HepG2 (cell line): ENCODE results near the gene FNDC3B. TPM values are rescaled to one million over a fixed set of nuclear protein-coding genes. Genes with fewer than 3 reads are reported as not detected.

Source experiments
- ATAC-seq: fragments of 200-7000 bp; cut with Tn5 transposase; 3 replicates; pipeline ENCODE4 v1.9.1; 2020; ENCODE audit warnings: mild to moderate bottlenecking, moderate library complexity
- BruUV-seq: library from RNA; stranded (reverse); fragments of 400-500 nt; replicated peaks from 2 replicates; lab custom pipeline; 2021; lab: Mats Ljungman, UMichigan
- CTCF ChIA-PET: fragments of 300-600 bp; formaldehyde crosslinking; extraction: SDS; loops from one replicate; lab custom pipeline; 2021; ENCODE audit warnings: low total read pairs, inconsistent platforms, low intra/inter-chr PET ratio; lab: Yijun Ruan, JAX
- POLR2A ChIA-PET: fragments of 350-600 bp; sonication (Branson Sonifier 250); formaldehyde crosslinking; loops from one replicate; lab custom pipeline; 2020; ENCODE audit warnings: antibody characterized with exemption, inconsistent platforms; lab: Yijun Ruan, JAX
- DNase-seq: peaks from one replicate; pipeline ENCODE4 v3.0.0-alpha.2; 2015; ENCODE audit warnings: low spot score
- FAIRE-seq: peaks from 3 replicates; lab custom pipeline; 2011; peaks lifted over from hg19 to GRCh38; lab: Jason Lieb, UNC
- H2AFZ ChIP-seq: one replicate; pipeline ENCODE4 v1.6.1; 2011; ENCODE audit warnings: low read length, inconsistent platforms
- H3K27ac ChIP-seq: fragments of 300-600 bp; 3 replicates; pipeline ENCODE4 v1.8.0; 2011; ENCODE audit warnings: mixed run types, mild to moderate bottlenecking, mixed read lengths, low read length, inconsistent platforms; ENCODE audit not compliant: insufficient read depth; ENCODE audit errors: extremely low read length
- H3K27me3 ChIP-seq, 2 experiments: fragments of 200-600 bp in 1 of 2; 2 replicates in 1 of 2; 3 replicates in 1 of 2; pipeline versions ENCODE4 v1.6.0 to v1.8.0; 2011; ENCODE audit warnings: low read length in 2 of 2, mild to moderate bottlenecking in 2 of 2, moderate library complexity in 2 of 2, inconsistent platforms in 1 of 2; ENCODE audit not compliant: insufficient read depth in 2 of 2, control insufficient read depth in 1 of 2
- H3K36me3 ChIP-seq, 2 experiments: fragments of 200-600 bp in 1 of 2; replicated peaks in 1 of 2; 2 replicates in 1 of 2; 3 replicates in 1 of 2; pipeline versions ENCODE4 v1.5.1 to v1.8.0; 2011; ENCODE audit warnings: low read length in 2 of 2, inconsistent platforms in 1 of 2; ENCODE audit not compliant: insufficient read depth in 2 of 2, control insufficient read depth in 1 of 2
- H3K4me1 ChIP-seq: 2 replicates; pipeline ENCODE4 v1.5.1; 2012; ENCODE audit warnings: low read length, inconsistent platforms; ENCODE audit not compliant: insufficient read depth
- H3K4me2 ChIP-seq: 2 replicates; pipeline ENCODE4 v1.6.0; 2011; ENCODE audit warnings: low read depth, low read length, inconsistent platforms
- H3K4me3 ChIP-seq, 3 experiments: fragments of 200-600 bp in 1 of 3; sonication (generic), shearing (Covaris generic) in 1 of 3; replicated peaks in 1 of 3; 2 replicates each; pipeline ENCODE4 v1.5.1; 2011 to 2016; ENCODE audit warnings: low read length in 3 of 3, inconsistent platforms in 2 of 3, low read depth in 2 of 3, mild to moderate bottlenecking in 2 of 3, control low read depth in 1 of 3, mixed read lengths in 1 of 3; ENCODE audit not compliant: insufficient read depth in 1 of 3
- H3K79me2 ChIP-seq: one replicate; pipeline ENCODE4 v1.6.1; 2011; ENCODE audit warnings: low read length, inconsistent platforms; ENCODE audit not compliant: insufficient read depth
- H3K9ac ChIP-seq: 2 replicates; pipeline ENCODE4 v1.6.0; 2011; ENCODE audit warnings: mild to moderate bottlenecking, low read depth, low read length, inconsistent platforms; ENCODE audit not compliant: insufficient read depth
- H3K9me3 ChIP-seq: 2 replicates; pipeline ENCODE4 v1.5.1; 2012; ENCODE audit warnings: mild to moderate bottlenecking, low read length
- H4K20me1 ChIP-seq: 2 replicates; pipeline ENCODE4 v1.6.0; 2011; ENCODE audit warnings: inconsistent platforms, mild to moderate bottlenecking, low read length, moderate library complexity; ENCODE audit not compliant: insufficient read depth
- BCL6 ChIP-seq: IDR thresholded peaks from 2 replicates; pipeline ENCODE4 v1.6.1; 2016; ENCODE audit warnings: missing genetic modification reagents, missing compliant biosample characterization
- EP300 ChIP-seq, 3 experiments: sonication (generic) in 1 of 3; formaldehyde crosslinking in 1 of 3; IDR thresholded peaks; 2 replicates each; pipeline versions ENCODE4 v1.5.1 to v1.6.1; 2011 to 2020; ENCODE audit warnings: low read depth in 2 of 3, low read length in 2 of 3, borderline replicate concordance in 1 of 3, improper control_type of control experiment in 1 of 3, mild to moderate bottlenecking in 1 of 3, missing genetic modification reagents in 1 of 3, moderate library complexity in 1 of 3
- GATAD2A ChIP-seq: IDR thresholded peaks from 2 replicates; pipeline ENCODE4 v1.6.1; 2016
- HNF4A ChIP-seq: sonication (generic); formaldehyde crosslinking; IDR thresholded peaks from 2 replicates; pipeline ENCODE4 v1.4.0; 2020; ENCODE audit warnings: missing genetic modification reagents
- HNF4G ChIP-seq, 2 experiments: sonication (generic) in 1 of 2; formaldehyde crosslinking in 1 of 2; IDR thresholded peaks; 2 replicates each; pipeline versions ENCODE4 v1.4.0 to v1.6.1; 2011 to 2020; ENCODE audit warnings: borderline replicate concordance in 2 of 2, low read depth in 2 of 2, mild to moderate bottlenecking in 2 of 2, low read length in 1 of 2, missing genetic modification reagents in 1 of 2, moderate library complexity in 1 of 2
- KDM2A ChIP-seq: sonication (generic); formaldehyde crosslinking; IDR thresholded peaks from 2 replicates; pipeline ENCODE4 v1.4.0; 2020; ENCODE audit warnings: low read depth, missing genetic modification reagents, borderline replicate concordance
- PAF1 ChIP-seq: IDR thresholded peaks from 2 replicates; pipeline ENCODE4 v1.6.1; 2016; ENCODE audit warnings: missing genetic modification reagents, missing compliant biosample characterization
- RBM22 ChIP-seq: fragments of 200-400 bp; formaldehyde crosslinking; optimal IDR thresholded peaks from 2 replicates; pipeline ENCODE3; 2017; ENCODE audit warnings: mild to moderate bottlenecking, low read length, moderate library complexity
- TGIF2 ChIP-seq: IDR thresholded peaks from 2 replicates; pipeline ENCODE4 v1.6.1; 2016; ENCODE audit warnings: control low read depth, missing compliant biosample characterization
- TMF1 ChIP-seq: sonication (generic); formaldehyde crosslinking; IDR thresholded peaks from 2 replicates; pipeline ENCODE4 v1.8.1; 2022; ENCODE audit warnings: low read depth, missing genetic modification reagents
- ZBTB8A ChIP-seq: sonication (generic); formaldehyde crosslinking; IDR thresholded peaks from 2 replicates; pipeline ENCODE4 v1.4.0; 2020; ENCODE audit warnings: mild to moderate bottlenecking, low read depth, missing genetic modification reagents, borderline replicate concordance
- ZNF670 ChIP-seq: sonication (generic); formaldehyde crosslinking; IDR thresholded peaks from 2 replicates; pipeline ENCODE4 v1.8.0; 2022; ENCODE audit warnings: mild to moderate bottlenecking, missing genetic modification reagents, borderline replicate concordance
- ZZZ3 ChIP-seq: sonication (generic); formaldehyde crosslinking; IDR thresholded peaks from 2 replicates; pipeline ENCODE4 v1.4.0; 2020; ENCODE audit warnings: missing genetic modification reagents, mild to moderate bottlenecking, borderline replicate concordance
- WGBS: methylation state at CpG from one replicate; pipeline ENCODE4 v1.1.6; 2017; ENCODE audit warnings: low lambda C conversion rate; 5-methylcytosine and 5-hydroxymethylcytosine counted together
- in situ Hi-C: cut with HindIII; loops from 2 replicates; pipeline ENCODE4 v1.10.0; 2017; ENCODE audit warnings: low pct_unique_long_range_greater_than_20kb; ENCODE audit not compliant: extremely low pct_ligation_motif_present
- intact Hi-C: fragments of 100-400 bp; cut with micrococcal nuclease; formaldehyde crosslinking; loops from one replicate; pipeline ENCODE4 v1.10.0; 2022; ENCODE audit not compliant: unreplicated experiment
- polyA plus RNA-seq, 8 experiments: library from polyadenylated mRNA; depleted of rRNA in 3 of 8; stranded (reverse) in 7 of 8; unstranded in 1 of 8; fragments of >200 nt; fragmentation: Illumina TruSeq in 4 of 8; extraction: Trizol in 4 of 8; gene quantifications; 2 replicates each; pipeline versions ENCODE4 v1.2.1 to v1.2.3, GENCODE V29; 2011 to 2016; ENCODE audit warnings: low read depth in 4 of 8, missing spikeins in 1 of 8, mixed read lengths in 1 of 8; ENCODE audit not compliant: insufficient read depth in 1 of 8
- total RNA-seq, 5 experiments: library from RNA; depleted of rRNA; stranded (reverse); fragments of >200 nt; fragmentation: Illumina TruSeq; extraction: Trizol; gene quantifications; 2 replicates each; pipeline ENCODE4 v1.2.3, GENCODE V29; 2016; ENCODE audit warnings: low read depth in 1 of 5
- TF ChIP-seq, protein P1 (sequence below): IDR thresholded peaks from 2 replicates; pipeline ENCODE4 v1.6.1; 2016; ENCODE audit warnings: mild to moderate bottlenecking
- TF ChIP-seq, protein P2 (sequence below): sonication (generic); formaldehyde crosslinking; IDR thresholded peaks from 2 replicates; pipeline ENCODE4 v1.4.0; 2020; ENCODE audit warnings: mild to moderate bottlenecking, low read depth, missing genetic modification reagents
- TF ChIP-seq, protein P3 (sequence below): sonication (generic); formaldehyde crosslinking; IDR thresholded peaks from 2 replicates; pipeline ENCODE4 v1.4.0; 2020; ENCODE audit warnings: missing genetic modification reagents

The FNDC3B gene
- total and polyA plus RNA-seq, 2 of the 13 experiments (the other 11 are each of a cell fraction or from before 2014, with no cell fraction given): 74.8 to 103 TPM

DNA sequence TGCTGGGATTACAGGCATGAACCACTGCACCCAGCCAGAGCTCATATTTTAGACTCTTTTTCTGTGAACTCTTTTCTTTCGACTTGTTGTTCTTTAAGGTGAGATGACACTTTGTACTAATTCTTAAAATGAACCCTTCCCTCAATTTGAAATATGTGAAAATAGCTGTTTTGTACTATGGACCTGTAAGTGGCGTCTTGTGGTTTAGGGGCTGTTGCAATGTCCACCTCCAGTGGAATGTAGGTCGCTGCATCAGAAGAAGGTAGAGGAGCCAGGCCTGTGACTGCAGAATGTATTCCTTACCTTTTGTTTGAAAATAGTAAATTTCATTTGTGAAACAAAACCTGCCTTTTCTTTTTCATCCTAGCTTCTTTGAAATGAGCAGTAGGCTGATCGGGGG lies 38.9 kb downstream of the FNDC3B start (continued):
- TF ChIP-seq, protein P1, sequence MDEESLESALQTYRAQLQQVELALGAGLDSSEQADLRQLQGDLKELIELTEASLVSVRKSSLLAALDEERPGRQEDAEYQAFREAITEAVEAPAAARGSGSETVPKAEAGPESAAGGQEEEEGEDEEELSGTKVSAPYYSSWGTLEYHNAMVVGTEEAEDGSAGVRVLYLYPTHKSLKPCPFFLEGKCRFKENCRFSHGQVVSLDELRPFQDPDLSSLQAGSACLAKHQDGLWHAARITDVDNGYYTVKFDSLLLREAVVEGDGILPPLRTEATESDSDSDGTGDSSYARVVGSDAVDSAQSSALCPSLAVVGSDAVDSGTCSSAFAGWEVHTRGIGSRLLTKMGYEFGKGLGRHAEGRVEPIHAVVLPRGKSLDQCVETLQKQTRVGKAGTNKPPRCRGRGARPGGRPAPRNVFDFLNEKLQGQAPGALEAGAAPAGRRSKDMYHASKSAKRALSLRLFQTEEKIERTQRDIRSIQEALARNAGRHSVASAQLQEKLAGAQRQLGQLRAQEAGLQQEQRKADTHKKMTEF (CRISPR knock-in tag): 0 out of 2 replicates have a peak, but pooled peaks have one; percentile 21
- TF ChIP-seq TGIF2 (CRISPR knock-in tag) (0 out of 2 replicates have a peak, but pooled peaks have one; percentile 31), GATAD2A (CRISPR knock-in tag) (peak; percentile 52; the same call in 1 of the 2 replicates), BCL6 (CRISPR knock-in tag) (peak; percentile 32; the same call in 1 of the 2 replicates), EP300 (IDR thresholded peaks at IDR 0.05; ENCODE audit: low read depth in 2 of 2, low read length in 2 of 2) (peak in 1 of 2 experiments; percentile 45; a peak in 1 of 4 replicates), EP300 (CRISPR knock-in tag; IDR thresholded peaks at IDR 0.05; ENCODE audit: borderline replicate concordance) (no peak; the same call in 1 of the 2 replicates), HNF4A (CRISPR knock-in tag) (peak; percentile 31; the same call in 1 of the 2 replicates), RBM22 (peak; percentile 85), HNF4G (IDR thresholded peaks at IDR 0.05; ENCODE audit: borderline replicate concordance, low read depth, low read length) (0 out of 2 replicates have a peak, but pooled peaks have one; percentile 8), HNF4G (CRISPR knock-in tag; IDR thresholded peaks at IDR 0.05; ENCODE audit: borderline replicate concordance, low read depth) (no peak)
- TF ChIP-seq, protein P2, sequence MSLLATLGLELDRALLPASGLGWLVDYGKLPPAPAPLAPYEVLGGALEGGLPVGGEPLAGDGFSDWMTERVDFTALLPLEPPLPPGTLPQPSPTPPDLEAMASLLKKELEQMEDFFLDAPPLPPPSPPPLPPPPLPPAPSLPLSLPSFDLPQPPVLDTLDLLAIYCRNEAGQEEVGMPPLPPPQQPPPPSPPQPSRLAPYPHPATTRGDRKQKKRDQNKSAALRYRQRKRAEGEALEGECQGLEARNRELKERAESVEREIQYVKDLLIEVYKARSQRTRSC (CRISPR knock-in tag): no peak

DNA sequence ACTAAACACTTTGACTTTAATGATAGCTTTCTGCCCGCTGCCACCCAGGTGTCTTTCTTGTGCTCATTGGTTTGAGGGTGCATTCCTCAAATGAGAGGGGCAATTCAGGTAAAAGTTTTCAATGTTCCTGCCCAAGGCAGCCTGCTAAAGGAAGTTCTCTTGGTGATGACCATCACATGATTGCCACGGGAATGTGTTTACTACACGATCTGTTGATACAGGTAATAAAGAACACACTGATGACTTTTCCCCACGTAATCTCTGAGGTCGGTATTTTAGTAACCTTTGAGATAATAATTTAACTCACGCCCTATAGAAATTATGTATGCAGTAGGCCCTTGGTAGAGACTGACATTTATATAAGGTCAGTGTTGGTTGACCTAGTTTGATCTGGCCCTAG lies 39.3 kb downstream of the FNDC3B start:
- intact Hi-C loops: no loop called here
- Histone ChIP-seq H3K27me3 (no peaks in the 10 kb centered on the region), H2AFZ (no peak overlapping the region), H3K9me3 (no peaks in the 10 kb centered on the region), H3K4me1 (peaks cover 100% of the 10 kb centered on the region), H3K79me2 (peaks cover 100% of the 10 kb centered on the region), H3K4me2 (peak overlapping the region; percentile 46), H4K20me1 (peaks cover 99% of the 10 kb centered on the region), H3K36me3 (peaks cover 9 to 20% of the 10 kb centered on the region in 2 experiments), H3K27ac (peak overlapping the region; percentile 66), H3K9ac (no peak overlapping the region), H3K4me3 (no peak overlapping the region; a peak in 1 of 6 replicates)
- FAIRE-seq: no peak
- no peak for ATAC-seq
- DNase-seq: no peak
- POLR2A ChIA-PET: no interaction called here
- CTCF ChIA-PET: no interaction called here
- in situ Hi-C loops: no loop called here
- BruUV-seq: no TSS peak
- WGBS: 77% methylated on average over 6 of the region's 6 CpGs
- TF ChIP-seq ZZZ3 (CRISPR knock-in tag): no peak
- no peak for TF ChIP-seq TMF1 (CRISPR knock-in tag)
- TF ChIP-seq, protein P3, sequence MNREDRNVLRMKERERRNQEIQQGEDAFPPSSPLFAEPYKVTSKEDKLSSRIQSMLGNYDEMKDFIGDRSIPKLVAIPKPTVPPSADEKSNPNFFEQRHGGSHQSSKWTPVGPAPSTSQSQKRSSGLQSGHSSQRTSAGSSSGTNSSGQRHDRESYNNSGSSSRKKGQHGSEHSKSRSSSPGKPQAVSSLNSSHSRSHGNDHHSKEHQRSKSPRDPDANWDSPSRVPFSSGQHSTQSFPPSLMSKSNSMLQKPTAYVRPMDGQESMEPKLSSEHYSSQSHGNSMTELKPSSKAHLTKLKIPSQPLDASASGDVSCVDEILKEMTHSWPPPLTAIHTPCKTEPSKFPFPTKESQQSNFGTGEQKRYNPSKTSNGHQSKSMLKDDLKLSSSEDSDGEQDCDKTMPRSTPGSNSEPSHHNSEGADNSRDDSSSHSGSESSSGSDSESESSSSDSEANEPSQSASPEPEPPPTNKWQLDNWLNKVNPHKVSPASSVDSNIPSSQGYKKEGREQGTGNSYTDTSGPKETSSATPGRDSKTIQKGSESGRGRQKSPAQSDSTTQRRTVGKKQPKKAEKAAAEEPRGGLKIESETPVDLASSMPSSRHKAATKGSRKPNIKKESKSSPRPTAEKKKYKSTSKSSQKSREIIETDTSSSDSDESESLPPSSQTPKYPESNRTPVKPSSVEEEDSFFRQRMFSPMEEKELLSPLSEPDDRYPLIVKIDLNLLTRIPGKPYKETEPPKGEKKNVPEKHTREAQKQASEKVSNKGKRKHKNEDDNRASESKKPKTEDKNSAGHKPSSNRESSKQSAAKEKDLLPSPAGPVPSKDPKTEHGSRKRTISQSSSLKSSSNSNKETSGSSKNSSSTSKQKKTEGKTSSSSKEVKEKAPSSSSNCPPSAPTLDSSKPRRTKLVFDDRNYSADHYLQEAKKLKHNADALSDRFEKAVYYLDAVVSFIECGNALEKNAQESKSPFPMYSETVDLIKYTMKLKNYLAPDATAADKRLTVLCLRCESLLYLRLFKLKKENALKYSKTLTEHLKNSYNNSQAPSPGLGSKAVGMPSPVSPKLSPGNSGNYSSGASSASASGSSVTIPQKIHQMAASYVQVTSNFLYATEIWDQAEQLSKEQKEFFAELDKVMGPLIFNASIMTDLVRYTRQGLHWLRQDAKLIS (CRISPR knock-in tag): peak; percentile 61; the same call in 1 of the 2 replicates
- 0 out of 2 replicates have a peak, but pooled peaks have one; percentile 57 for TF ChIP-seq PAF1 (CRISPR knock-in tag)
- TF ChIP-seq ZNF670 (CRISPR knock-in tag): no peak
- no peak for TF ChIP-seq KDM2A
- TF ChIP-seq ZBTB8A (CRISPR knock-in tag): no peak
